Measurements from ENCODE around the gene NOC4L. TPM values are rescaled to one million over a fixed set of nuclear protein-coding genes. Genes with fewer than 3 reads are reported as not detected.
"Not testable (repeated sequence)": the region's sequence is repeated elsewhere in the genome, so short reads cannot be mapped to it uniquely, and the experiment has no call there.

NOC4L gene
- total RNA-seq: 3.3 TPM

DNA sequence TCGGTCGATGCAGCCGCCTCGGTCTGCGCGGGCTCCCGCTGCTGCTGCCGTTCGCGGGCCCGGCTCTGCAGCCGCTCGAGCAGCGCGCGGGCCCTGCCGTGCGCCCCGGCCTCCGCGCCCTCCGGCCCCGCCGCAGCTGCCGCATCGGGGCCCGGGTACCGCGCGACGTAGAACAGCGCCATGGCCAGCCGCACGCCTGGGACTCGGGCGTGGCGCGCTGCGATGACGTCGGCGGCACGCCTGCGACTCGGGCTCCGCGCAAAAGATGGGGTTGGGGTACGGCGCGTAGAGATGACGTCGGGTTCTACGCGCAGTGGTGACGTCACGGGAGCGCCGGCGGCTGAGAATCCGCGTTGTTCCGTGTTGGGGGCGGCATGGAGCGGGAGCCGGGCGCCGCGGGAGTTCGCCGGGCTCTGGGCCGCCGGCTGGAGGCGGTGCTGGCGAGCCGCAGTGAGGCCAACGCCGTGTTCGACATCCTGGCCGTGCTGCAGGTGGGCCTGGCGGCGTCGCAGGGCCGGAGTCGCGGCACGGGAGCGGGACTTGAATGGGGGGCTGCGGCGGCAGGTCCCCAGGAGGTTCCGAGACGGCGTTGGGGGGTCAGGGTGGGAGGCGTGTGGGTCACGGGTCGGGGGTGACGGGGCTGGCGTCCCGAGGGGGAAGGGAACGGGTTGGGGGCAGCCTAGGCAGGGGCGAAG lies at the start of gene NOC4L, which contains the start of gene DDX51:
NOC4L (plus strand) TSS at position 343 of the 695 bp plus-strand sequence; CDS start at position 375, 32 bp downstream.
DDX51 (minus strand) TSS at position 205 of the 695 bp plus-strand sequence; CDS start at position 182, 23 bp downstream.
- peaks cover 27% of the 10 kb centered on the region for H3K4me1 ChIP-seq (ENCODE audit: insufficient read depth, low read length)
- H3K9me3 ChIP-seq (ENCODE audit: low read depth, low read length): no peaks in the 10 kb centered on the region
- H3K4me3 ChIP-seq (ENCODE audit: low read length): peak within 1 kb of the TSS; percentile 79
- H3K27me3 ChIP-seq (ENCODE audit: insufficient read depth, low read length): no peaks in the 10 kb centered on the region

DNA sequence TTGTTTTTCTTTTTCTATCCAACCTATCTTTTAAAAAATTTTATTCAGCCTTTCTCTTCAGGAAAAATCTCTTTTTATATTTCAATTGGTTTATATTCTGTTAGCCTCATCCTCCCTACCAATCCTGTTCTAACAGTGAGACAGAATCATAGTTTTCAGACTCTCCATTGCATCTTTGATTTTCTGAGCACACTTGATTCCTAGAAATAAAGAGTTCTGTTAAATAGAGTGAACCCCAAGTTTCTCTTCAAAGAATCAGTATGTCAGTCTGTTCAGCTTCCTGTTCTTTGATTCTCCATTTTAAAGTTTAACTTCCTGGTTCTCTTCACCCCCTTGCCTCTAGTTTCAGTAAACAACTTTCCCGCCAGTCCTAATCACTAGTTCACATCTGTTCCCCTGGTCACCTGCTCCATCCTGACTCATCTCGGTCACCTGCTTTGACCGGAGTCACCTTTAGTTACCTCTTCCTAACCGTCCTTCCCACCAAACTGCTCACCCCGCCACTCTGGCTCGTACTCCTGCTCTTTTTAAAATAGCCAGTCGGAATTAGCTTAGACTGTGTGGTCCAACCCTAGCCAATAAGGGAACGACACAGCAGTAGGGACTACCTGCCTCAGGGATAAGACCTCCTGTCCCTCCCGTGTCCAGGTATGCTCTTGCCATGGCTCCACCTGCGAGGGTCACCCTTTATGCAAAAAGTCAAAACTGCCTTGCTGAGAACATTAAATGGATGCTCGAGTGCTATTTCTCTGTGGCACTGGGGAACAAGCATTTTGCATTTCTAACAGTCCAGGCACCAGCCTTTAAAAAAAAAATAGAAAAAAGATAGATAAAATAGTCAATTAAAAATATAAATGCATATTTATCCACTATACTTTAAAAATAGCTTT lies 48.5 kb upstream of the NOC4L start:
- H3K4me1 ChIP-seq (ENCODE audit: insufficient read depth, low read length): no peaks in the 10 kb centered on the region
- H3K4me3 ChIP-seq (ENCODE audit: low read length): no peak overlapping the region

DNA sequence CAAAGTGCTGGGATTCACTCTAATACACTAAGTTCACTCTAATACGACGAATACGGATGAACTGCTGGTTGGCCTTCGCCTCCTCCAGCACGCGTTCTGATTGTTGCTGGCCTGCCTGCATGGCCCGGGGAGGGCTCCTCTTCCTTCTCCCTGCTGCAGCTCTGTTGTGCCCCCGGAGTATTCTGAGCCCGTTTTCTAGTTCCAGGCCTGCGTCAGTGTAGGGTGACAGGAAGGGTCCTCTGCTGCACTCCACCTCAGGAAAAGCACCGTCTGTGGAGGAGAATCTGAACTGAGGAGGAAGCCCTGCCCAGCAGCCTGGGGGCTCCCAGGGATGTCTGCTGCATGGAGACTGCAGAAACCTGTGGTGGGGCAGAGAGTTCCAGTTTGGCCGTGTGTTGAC lies 44.5 kb upstream of the NOC4L start:
- Histone ChIP-seq H3K4me3 (ENCODE audit: low read length) (no peak overlapping the region), H3K27me3 (ENCODE audit: insufficient read depth, low read length) (no peaks in the 10 kb centered on the region), H3K4me1 (ENCODE audit: insufficient read depth, low read length) (no peaks in the 10 kb centered on the region), H3K9me3 (ENCODE audit: low read depth, low read length) (no peaks in the 10 kb centered on the region)

More for the DNA sequence above, 48.5 kb upstream of the NOC4L start:
- Histone ChIP-seq H3K27me3 (ENCODE audit: insufficient read depth, low read length) (no peaks in the 10 kb centered on the region), H3K9me3 (ENCODE audit: low read depth, low read length) (no peaks in the 10 kb centered on the region)

DNA sequence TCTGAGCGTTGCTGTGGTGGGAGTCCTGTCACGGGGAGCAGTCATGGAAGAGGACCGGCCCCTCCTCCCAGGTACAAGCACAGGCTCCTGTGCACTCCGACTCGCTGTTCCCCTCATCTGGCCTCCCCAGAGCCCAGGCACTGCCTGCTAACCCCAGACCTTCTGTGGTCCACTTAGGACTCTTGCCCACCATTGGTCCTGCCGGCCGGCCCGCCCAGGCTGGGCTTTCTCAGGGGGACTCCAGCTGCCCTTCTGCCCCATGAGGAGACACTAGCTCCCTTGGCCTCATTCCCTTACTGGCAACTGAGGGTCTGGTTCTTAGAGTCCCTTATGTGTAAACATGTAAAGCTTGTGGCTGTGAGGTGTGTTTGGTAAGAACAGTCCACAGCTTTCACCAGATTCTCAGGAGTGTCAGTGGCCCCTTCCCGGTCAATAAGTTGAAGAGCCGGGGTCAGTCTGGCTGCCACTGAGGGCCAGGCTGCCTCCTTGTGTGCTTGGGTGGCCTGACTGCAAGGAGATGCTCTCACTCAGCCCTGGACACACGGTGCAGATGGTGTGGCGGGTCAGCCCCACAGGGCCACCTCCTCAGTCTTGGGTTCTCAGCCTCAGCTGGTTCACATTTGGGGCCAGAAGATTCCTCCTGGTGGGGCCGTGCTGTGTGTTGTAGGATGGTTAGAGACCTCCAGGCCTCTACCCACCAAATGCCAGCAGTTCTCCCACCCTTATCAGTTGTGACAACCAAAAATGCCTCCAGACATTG lies 43.8 kb upstream of the NOC4L start:
- H3K27me3 ChIP-seq (ENCODE audit: insufficient read depth, low read length): no peaks in the 10 kb centered on the region
- no peaks in the 10 kb centered on the region for H3K4me1 ChIP-seq (ENCODE audit: insufficient read depth, low read length)
- no peak overlapping the region for H3K4me3 ChIP-seq (ENCODE audit: low read length)
- H3K9me3 ChIP-seq (ENCODE audit: low read depth, low read length): no peaks in the 10 kb centered on the region

DNA sequence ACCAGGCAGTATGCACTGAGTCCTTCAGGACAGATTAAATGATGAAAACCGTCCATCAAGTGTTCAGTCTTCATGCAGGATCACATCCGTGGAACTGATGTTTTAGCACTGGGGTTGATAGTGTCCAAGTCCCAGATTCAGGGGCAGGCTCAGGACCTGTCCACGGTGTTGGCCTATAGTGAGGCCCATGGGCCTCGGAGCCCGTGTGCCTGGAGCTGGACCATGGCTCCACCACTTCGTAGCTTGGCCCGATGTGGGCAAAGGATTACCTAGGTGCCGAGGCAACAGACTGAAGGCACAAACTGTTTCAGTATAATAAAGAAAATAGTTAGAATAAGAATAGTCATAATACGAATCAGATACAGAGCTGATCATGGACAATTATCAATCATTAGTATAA lies 42.0 kb upstream of the NOC4L start:
- H3K27me3 ChIP-seq (ENCODE audit: insufficient read depth, low read length): no peaks in the 10 kb centered on the region
- no peaks in the 10 kb centered on the region for H3K9me3 ChIP-seq (ENCODE audit: low read depth, low read length)
- H3K4me1 ChIP-seq (ENCODE audit: insufficient read depth, low read length): no peaks in the 10 kb centered on the region

DNA sequence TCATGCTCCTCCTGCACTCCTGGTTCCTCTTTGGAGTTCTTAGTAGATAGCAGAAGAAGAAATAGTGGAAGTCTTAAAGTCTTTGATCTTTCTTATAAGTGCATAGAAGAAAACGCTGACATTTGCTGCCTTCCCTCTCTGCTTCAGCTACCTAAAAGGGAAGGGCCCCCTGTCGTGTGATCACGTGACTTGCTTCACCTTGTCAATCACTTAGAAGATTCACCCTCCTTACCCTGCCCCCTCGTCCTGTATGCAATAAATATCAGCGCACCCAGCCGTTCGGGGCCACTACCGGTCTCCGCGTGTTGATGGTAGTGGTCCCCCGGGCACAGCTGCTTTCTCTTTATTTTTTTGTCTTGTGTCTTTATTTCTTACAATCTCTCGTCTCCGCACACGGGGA lies 41.2 kb upstream of the NOC4L start:
- not testable (repeated sequence) for H3K4me3 ChIP-seq (ENCODE audit: low read length); H3K9me3 ChIP-seq (ENCODE audit: low read depth, low read length); H3K27me3 ChIP-seq (ENCODE audit: insufficient read depth, low read length); H3K4me1 ChIP-seq (ENCODE audit: insufficient read depth, low read length)

More for the DNA sequence above, 42.0 kb upstream of the NOC4L start:
- no peak overlapping the region for H3K4me3 ChIP-seq (ENCODE audit: low read length)

DNA sequence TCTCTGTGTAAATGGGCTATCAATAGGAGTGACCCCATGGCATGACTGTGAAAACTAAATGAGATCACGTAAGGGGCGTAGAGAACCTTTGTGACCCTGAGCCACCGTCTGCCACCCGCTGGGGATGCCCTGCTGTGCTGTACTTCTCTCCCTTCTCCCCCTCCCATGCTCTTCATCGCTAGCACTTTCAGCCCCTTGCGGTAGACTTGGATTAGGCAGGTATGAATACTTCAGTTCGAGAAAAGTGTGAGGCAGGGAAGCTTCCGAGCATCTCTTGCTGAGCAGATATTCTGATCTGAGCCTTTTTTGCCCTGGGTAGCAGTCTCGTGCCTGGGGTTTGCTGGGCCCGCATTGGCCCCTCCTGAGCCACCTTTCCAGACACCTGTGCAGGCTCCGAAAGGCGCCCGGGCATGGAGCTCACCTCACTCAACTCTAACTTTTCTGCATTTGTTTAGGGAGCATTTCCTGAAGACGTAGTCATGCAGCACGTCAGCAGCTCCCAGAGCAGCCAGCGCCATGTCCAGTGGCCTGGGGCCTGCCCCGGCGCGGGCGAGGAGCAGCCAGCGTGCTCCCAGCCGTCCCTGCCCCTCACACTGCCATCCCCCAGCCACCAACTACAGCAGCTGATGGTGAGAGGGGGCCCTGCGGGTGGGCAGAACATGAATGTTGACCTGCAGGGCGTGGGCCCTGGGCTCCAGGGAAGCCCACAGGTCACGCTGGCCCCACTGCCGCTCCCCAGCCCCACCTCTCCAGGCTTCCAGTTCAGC lies 40.5 kb upstream of the NOC4L start:
- H3K4me1 ChIP-seq (ENCODE audit: insufficient read depth, low read length): no peaks in the 10 kb centered on the region
- no peak overlapping the region for H3K4me3 ChIP-seq (ENCODE audit: low read length)
- no peaks in the 10 kb centered on the region for H3K9me3 ChIP-seq (ENCODE audit: low read depth, low read length)

DNA sequence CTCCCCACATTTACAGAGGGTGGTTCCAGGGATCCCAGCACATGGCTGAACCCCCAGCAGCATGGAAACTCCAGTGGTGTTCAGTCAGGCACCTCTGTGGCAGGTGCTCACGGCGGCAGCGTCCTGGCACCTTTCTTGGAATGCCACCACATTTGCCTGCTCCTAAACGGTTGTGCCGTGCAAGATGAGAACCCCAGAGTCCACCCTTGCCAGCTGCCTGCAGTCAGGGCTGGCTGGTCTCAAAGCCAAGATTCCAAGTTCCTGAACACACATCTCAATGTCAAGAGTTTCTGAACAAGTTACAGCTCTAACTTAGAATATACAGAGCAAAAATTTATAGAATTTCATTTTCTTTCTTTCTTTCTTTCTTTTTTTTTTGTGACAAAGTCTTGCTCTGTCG lies 38.8 kb upstream of the NOC4L start:
- H3K4me3 ChIP-seq (ENCODE audit: low read length): no peak overlapping the region
- no peaks in the 10 kb centered on the region for H3K9me3 ChIP-seq (ENCODE audit: low read depth, low read length)
- no peaks in the 10 kb centered on the region for H3K27me3 ChIP-seq (ENCODE audit: insufficient read depth, low read length)
- H3K4me1 ChIP-seq (ENCODE audit: insufficient read depth, low read length): no peaks in the 10 kb centered on the region

More for the DNA sequence above, 40.5 kb upstream of the NOC4L start:
- no peaks in the 10 kb centered on the region for H3K27me3 ChIP-seq (ENCODE audit: insufficient read depth, low read length)

DNA sequence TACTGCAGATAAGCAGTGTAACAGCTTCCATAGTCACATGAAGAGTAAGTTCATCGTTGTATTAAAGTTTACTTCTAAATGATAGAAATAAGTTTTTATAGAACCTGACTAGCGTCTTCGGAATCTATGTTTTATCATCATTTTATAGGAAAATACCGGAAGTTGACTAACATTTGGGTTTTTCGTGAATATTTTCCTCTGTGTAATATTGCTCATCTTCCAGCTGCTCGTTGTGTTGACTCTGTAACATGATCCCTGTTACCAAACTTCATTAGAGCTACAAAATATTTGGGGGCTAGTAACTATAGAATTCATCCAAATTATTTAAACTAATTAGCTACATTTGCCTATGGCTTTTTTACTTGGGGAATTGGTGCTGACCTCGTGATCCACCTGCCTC lies 37.3 kb upstream of the NOC4L start:
- H3K27me3 ChIP-seq (ENCODE audit: insufficient read depth, low read length): no peaks in the 10 kb centered on the region
- no peaks in the 10 kb centered on the region for H3K9me3 ChIP-seq (ENCODE audit: low read depth, low read length)
- H3K4me1 ChIP-seq (ENCODE audit: insufficient read depth, low read length): no peaks in the 10 kb centered on the region
- no peak overlapping the region for H3K4me3 ChIP-seq (ENCODE audit: low read length)

DNA sequence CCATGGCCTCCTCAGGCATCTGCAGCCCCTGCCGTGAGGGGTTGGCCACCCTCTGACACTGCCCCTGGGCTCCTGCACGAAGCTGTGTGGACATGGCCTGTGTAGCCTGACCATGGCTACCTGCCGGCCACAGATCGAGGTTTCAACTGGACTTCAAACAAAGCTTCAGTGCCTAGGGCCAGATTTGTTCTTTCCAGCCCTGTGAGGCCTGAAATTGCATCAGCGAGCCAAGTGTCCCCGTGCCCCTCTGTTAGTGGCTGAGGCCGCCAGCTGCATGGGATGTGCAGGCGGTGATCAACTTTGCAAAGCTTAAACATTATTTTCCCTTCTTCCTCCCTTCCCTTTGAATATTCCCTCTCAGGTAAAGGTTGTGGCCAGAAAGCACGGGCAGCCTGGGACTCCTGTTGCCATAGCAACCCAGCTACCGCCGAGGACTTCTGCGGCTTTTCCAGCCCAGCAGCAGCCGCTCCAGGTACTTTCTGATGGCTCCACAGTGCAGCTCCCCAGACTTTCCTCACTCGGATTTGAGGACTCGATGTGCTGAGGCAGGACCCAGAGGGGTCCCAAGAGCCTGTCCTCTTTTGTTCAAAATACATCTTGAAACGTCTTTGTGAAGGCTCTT lies 35.9 kb upstream of the NOC4L start:
- Histone ChIP-seq H3K9me3 (ENCODE audit: low read depth, low read length) (no peaks in the 10 kb centered on the region), H3K27me3 (ENCODE audit: insufficient read depth, low read length) (no peaks in the 10 kb centered on the region), H3K4me1 (ENCODE audit: insufficient read depth, low read length) (no peaks in the 10 kb centered on the region), H3K4me3 (ENCODE audit: low read length) (no peak overlapping the region)

DNA sequence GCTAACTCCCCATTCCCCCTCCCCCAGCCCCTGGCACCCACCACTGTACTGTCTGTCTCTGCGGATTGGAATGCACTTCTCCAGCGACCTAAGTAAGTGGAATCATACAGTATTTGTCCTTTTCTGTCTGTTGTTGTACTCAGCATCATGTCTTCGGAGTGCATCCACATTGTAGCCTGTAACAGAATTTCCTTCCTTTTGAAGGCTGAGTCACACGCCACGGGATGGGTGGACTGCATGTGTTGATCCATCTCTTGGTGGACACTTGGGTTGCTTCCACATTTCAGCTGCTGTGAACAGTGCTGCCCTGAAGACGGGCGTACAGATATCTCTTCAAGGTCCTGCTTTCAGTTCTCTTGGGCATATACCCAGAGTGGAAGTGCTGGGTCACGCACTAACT lies 34.5 kb upstream of the NOC4L start:
- Histone ChIP-seq H3K9me3 (ENCODE audit: low read depth, low read length) (no peaks in the 10 kb centered on the region), H3K4me1 (ENCODE audit: insufficient read depth, low read length) (no peaks in the 10 kb centered on the region), H3K4me3 (ENCODE audit: low read length) (no peak overlapping the region), H3K27me3 (ENCODE audit: insufficient read depth, low read length) (no peaks in the 10 kb centered on the region)

DNA sequence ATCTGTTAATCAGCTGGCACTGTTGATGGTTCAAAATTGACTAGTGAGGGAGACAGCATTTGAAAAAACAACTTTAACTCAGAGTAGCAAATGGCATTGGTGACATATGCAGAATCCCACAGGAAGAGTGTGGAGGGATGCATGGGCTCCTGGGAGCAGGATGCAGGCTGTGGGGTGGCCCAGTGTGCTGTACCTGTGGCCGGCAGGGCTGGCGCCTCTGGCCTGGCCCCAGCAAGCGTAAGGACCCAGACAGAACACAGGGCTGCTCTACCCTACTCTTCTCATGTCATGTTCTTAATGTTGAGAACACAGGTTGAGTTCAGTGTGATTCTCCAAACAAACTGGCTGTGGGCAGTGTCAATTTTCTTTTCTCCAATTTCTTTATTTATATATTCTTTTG lies 33.6 kb upstream of the NOC4L start:
- Histone ChIP-seq H3K9me3 (ENCODE audit: low read depth, low read length) (no peaks in the 10 kb centered on the region), H3K4me1 (ENCODE audit: insufficient read depth, low read length) (no peaks in the 10 kb centered on the region), H3K27me3 (ENCODE audit: insufficient read depth, low read length) (no peaks in the 10 kb centered on the region)

DNA sequence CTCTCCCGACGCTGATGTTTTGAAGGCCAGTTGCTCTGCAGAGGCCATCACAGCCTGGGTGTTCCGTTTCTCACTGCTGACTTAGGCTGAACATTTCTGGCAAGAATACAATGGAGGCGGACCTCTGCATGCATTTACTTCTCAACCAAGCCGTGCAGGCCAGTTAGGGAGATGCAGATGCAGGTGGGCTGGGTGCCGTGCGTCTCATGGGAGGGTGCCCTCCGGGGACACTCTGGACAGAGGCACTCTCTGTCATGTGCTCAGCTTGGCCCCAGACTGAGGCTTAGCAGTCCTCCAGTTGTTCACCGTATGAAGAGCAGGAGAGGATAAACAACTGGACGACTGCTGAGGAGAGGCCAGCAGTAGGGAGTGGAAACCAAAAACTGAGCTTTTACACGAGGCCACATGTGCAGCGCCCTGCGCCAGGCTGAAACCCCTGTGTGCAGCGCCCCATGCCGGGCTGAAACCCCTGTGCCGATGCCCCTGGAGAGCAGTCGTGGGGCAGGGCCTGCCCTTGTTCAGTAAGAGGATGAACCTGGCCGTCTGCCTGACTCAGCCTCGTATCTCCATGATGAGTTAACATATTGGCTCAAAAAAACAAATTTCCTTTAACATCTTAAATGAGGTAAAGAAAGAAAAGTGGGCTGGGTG lies 32.5 kb upstream of the NOC4L start:
- Histone ChIP-seq H3K4me3 (ENCODE audit: low read length) (no peak overlapping the region), H3K27me3 (ENCODE audit: insufficient read depth, low read length) (no peaks in the 10 kb centered on the region), H3K9me3 (ENCODE audit: low read depth, low read length) (no peaks in the 10 kb centered on the region), H3K4me1 (ENCODE audit: insufficient read depth, low read length) (no peaks in the 10 kb centered on the region)

More for the DNA sequence above, 33.6 kb upstream of the NOC4L start:
- H3K4me3 ChIP-seq (ENCODE audit: low read length): no peak overlapping the region

DNA sequence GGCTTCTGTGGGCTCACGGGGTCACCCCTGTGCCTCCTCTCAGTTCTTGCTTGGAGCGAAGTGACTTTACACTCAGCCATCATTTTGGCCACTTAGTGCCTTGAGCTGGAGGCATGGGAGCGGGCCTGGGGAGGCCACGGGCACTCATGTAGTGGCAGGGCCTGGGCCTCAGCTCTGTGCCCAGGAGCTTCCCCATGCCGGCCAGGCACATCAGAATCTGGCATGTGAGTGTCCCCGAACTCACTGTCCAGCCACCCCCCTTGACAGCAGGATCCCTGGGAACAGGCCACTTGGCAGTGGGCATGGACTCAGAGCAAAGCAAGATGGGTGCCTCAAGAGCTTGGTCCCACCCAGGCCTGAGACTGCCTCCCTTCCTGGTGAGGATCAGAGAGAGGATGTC lies 29.6 kb upstream of the NOC4L start:
- no peaks in the 10 kb centered on the region for H3K27me3 ChIP-seq (ENCODE audit: insufficient read depth, low read length)
- H3K9me3 ChIP-seq (ENCODE audit: low read depth, low read length): no peaks in the 10 kb centered on the region
- no peak overlapping the region for H3K4me3 ChIP-seq (ENCODE audit: low read length)
- no peaks in the 10 kb centered on the region for H3K4me1 ChIP-seq (ENCODE audit: insufficient read depth, low read length)

All from mononuclear cell (primary cell).